HG03060 (cell line): ENCODE measurements around the gene PARVA.

ENCODE experiments used
- ATAC-seq: cut with Tn5 transposase; IDR thresholded peaks from one replicate; pipeline ENCODE4 v1.9.1; 2021; ENCODE audit warnings: low read depth, moderate number of reproducible peaks; ENCODE audit not compliant: unreplicated experiment

Gene PARVA

DNA sequence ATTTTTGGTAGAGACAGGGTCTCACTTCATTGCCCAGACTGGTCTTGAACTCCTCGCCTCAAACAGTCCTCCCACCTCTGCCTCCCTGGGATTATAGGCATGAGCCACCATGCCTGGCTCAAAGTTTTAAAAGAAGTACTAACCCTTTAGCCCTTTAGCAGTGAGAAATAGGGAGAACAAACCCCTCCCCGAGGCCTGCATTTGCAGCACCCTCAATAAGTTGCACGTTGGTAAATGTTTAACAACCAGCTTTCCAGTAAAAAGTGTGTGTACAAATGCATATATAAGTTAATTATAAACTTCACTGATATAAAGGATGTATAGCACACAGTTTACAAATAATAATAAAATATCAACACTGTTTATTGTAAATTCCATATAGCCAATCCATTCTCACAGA is 51.8 kb downstream of the PARVA start:
- no peak for ATAC-seq

DNA sequence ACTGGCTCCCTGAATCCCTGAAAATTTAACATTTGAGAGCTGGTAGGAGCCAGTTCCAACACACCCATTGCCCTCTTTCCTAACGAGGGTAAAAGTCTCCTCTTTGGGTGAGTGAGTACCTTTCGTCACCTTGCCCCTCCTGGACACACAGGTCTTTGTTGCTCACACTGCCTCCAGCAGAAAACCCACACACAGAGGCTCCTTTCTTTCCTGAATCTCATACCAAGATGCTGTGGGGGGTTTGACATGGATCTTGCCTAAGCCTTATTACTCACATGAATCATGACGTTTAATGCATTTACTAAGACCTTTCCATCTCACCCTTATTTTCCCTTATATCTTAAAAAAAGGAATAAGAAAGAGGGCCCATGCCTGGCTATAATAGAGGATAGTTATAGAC is 53.0 kb downstream of the PARVA start:
- ATAC-seq, result no peak

DNA sequence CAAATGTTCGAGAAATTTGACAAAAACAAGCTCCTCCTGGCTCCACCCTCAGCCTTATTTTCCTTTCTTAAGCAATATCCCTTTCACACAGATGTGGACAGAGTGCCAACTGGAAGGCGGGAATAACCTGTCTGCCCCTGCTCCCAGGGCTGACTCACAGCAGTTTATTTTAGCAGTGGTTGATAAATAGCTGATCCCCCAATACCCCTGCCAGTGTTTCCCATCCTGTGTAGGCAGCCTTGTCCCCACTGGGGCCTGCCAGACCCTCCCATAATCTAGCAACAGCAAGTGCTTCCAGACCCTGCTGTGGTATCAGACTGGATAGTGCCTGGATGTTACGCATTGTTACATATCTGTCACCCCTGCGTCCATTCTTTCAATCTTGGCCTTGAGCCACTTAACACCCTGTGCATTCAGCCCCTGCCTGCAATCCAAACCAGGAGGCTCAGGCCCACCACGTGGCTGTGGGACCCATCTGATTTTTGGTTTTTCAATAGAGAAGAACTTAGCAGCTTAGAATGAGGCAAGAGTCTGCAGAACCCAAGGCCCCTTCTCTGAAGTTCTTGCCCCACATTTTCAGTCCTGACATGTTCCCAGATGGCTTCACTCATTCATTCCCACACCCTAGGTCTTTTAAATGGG is 53.7 kb downstream of the PARVA start:
- ATAC-seq, result no peak

DNA sequence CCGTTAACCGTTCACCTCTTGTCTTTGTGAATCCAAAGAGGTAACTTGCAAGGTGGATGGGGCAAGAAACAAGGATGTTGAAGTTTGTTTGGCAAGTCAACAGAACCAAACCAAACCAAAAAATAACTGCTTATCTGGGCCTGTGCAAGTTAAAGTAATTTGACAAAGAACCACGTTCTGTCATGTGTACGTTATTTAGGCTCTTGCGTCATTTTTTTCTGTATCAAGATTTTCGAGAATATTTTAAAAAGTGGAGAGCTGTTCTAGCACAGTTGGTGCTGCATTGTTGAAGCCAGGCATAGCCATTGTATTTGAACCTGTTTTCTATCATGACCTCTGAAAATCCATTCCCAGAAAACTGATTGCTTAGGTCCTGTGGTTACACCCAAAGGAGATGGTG is 55.1 kb downstream of the PARVA start:
- no peak for ATAC-seq

DNA sequence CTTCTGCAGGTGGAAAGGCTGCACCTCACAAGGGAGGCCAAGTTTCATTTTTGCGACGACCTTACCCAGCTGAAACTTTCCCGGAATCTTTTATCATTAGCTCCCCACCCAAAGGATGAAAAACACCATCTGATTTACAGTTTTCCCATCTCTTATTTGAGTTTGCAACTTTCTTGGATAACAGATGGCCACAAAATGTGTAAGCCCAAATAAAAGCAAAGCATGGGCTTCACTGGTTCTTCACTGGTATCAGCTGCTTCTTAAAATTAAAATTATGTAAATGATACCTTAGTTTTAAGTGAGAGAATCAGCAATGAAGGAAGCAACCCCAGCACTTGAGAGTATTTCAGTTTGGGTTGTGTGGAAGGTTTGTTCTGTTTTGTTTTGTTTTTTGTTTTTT is 55.8 kb downstream of the PARVA start:
- ATAC-seq, result no peak

DNA sequence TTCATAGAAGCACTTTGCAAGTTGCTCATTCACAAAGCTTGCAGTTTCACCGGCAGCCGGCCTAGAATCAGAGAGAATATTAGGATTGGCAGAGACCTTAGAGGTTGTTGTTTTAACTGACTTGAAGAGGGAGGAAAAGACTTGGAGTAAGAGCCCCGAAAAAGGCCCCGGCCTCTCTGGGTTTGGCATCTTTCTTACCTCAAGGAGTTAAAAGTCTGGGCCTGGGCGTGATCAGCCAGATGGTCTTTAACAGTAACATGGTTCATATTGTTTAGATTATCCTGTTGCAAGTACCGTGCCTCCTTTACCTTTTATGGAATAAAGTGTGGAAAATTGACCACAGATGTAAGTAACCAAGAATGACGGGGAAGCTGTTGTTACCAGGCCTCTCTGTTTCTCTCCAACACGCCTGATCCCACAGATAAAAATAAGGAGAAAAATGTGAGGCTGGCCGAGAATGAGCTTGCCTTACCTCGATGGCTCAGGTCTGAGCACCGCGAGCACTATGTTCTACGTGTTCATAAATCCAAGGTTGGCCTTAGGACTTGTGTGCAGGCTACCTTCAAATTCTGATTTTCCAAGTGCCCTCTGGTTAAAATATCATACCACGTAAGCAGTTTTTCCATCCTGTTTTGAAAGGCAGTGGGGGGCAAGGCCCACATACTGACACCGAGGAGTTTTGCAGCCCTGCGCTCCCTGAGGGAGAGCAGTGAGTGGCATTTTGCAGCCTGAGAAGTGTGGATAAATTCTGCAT is 56.4 kb downstream of the PARVA start:
- ATAC-seq, result no peak

DNA sequence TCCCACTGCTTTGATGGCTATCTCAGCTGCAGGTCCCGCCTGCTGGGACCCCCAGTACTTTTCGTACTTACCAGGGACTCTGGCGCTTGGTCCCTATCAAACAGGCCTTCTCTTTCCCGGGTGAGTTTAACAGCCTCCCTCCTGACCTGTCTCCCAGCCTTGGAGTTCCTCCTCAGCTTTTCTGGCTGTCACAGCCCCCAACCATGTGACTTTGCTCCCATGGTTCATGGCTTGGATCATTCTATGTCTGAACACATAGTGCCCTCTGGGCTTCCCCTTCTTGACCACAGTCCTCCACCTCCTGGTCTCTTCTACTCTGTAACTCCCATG is 56.9 kb downstream of the PARVA start:
- ATAC-seq, result no peak

DNA sequence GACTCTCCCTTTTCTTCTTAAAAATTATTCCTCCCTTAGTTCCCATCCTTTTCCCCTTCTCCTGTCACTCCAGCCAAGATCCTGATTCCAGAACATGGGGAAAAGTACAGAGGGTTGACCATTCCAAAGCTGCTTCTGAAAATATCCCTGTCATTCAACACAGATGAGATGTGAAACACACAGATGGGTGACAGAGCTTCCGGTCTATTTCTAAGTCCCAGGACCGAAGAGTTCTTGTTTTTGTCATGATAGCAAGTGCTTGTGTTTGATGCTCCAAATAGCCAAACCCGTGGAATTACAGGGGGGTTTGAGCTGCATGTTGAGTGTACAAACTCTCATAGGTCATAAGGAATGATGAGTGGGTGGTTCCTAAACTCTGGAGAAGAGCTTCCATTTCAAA is 57.9 kb downstream of the PARVA start:
- ATAC-seq, result no peak

DNA sequence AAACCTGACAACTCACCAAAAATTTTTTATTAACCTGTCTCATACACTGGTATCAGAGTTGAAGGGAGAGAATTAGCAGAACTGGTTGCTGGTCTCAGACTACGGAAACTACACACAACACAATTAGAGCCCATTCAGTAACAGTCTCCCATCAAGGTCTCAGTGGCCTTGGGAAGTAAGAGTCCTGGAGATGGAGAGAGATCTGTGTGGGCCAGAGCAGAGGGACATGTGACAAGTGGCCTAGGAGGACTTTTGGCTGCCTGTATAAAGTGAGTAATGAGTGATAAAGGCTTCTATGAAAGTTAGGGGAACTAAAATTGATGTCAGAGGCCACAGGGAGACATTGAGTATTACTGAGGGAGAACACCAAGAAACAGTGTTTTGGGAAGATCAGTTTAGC is 58.9 kb downstream of the PARVA start:
- no peak for ATAC-seq

DNA sequence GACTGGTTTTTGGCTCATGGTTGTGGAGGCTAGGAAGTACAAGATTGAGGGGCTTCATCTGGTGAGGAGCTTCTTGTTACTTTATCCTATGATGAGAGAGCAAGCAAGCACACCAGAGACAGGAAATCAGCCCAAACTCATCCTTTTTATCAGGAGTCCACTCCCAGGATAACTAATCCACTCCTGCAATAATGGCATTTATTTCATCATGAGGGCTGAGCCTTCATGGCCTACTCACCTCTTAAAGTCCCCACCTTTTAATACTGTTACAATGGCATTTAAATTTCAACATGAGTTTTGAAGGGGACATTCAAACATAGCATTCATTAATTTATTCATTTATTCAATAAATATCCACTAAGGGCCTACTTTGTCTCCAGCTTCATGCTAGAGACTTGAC is 60.9 kb downstream of the PARVA start:
- no peak for ATAC-seq

DNA sequence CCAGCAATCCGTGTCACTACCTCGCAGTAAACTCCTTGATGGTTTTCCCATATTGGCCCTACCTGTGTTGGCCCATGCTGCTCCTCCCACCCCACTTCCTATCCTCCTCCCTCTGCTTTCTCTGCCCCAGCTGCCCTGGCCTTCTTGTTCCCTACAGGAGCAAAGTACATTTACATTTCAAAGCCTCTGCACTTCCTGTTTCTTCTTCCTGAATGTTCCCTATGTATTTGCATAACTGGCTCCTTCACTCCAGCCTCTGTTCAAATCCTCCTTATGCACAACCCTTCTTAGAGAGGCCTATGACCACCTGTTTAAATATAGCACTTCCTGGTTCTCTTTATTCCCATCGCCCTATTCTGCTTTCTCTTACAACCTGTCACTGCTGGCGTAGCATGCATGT is 62.2 kb downstream of the PARVA start:
- no peak for ATAC-seq

DNA sequence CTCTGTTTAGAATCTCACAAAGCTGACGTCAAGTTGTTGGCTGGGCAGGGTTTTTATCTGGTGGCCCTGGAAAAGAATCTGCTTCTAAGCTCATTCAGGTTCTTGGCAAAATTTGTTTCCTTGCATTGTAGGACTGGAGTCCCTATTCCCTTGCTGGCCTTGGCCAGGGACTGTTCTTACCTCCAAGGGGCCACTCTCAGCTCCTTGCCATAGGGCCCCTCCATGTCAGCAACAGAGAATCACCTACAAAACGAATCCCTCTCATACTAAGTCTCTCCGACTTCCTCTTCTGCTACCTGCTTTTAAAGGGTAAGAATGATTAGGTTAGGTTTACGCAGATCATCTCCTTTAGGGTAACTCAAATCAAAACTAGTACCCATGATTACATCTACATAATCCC is 63.2 kb downstream of the PARVA start:
- ATAC-seq, result no peak

DNA sequence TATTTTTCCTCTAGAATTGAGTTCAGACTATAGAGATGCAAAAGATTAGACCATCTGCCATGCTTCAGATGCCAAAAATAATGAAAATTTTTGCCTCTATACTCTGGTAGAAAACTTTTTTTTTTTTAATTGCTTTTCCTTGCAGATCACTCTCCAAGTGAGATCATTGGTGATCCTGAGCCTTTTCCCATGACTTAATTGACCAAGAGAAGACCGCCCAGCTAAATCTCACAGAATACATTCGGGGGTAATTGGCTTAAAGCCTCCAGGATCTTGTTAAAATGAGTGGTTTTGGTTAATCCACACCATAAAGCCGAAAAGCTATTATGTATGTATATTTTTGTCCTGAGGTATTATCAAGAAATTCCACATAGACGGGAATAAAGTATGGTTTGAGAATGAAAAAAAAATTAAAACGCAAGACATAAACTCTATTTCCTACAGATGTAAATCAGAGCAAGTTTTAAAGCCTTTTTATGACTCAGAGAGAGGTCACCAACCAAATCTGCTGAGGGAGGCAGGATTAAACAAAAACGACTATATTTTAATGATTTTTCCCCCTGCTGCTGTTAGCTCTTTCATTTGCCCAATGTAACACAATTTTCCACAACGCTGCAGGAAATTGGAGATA is 64.0 kb downstream of the PARVA start:
- no peak for ATAC-seq

DNA sequence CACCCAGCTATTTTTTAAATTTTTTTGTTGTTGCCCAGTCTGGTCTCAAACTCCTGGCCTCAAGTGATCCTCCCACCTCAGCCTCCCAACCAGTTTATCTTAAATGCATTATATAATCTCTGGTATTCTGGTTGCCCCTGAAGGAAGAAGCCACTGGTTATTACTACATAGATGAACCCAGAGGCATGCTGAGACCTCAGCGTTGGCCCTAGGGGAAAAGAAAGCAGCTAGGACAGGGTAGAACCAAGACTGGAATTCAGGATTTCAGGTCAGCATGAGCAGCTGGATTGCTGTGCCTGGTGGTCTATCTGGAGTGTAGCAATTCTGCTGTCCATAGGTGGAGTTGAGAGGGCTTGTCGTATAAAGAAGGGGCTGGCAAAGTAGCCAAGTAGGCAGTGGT is 67.2 kb downstream of the PARVA start:
- no peak for ATAC-seq

DNA sequence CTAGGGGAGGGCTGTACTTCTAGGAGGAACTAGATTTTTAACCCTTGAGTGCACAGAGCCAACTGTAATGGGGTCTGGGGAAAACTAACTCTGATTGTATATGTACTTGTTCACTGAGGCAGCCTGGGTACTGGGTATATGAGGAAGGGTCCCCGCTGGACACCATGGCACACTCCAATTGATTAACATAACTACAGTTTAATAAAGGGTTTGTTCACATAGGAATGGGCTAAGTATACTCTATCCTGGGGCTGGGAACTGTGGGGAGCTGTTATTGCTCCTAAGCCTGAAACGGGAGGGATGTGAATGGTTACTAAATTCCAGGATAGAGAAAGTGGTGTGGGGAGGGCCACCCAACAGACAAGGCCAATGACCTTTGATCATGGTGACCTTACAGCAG is 67.6 kb downstream of the PARVA start:
- ATAC-seq, result no peak

DNA sequence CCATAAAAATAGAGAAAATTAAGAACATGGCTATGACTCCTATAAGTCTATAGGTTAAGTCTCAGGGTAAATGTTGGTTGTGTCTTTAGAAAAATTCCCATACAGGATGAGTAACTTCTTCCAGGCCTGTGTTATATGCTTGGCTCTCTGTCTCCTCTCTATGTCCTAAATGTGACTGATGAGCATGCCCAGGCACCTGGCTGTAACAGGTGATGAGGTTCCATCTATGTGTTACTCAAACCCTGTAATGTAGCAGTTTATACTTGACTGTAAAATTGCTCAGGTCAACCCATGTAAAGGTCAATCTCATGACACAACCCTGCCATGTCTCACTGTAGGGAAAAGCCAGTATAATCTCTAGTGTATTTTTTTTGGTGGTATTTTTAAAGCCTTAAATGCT is 69.5 kb downstream of the PARVA start:
- ATAC-seq, result no peak

DNA sequence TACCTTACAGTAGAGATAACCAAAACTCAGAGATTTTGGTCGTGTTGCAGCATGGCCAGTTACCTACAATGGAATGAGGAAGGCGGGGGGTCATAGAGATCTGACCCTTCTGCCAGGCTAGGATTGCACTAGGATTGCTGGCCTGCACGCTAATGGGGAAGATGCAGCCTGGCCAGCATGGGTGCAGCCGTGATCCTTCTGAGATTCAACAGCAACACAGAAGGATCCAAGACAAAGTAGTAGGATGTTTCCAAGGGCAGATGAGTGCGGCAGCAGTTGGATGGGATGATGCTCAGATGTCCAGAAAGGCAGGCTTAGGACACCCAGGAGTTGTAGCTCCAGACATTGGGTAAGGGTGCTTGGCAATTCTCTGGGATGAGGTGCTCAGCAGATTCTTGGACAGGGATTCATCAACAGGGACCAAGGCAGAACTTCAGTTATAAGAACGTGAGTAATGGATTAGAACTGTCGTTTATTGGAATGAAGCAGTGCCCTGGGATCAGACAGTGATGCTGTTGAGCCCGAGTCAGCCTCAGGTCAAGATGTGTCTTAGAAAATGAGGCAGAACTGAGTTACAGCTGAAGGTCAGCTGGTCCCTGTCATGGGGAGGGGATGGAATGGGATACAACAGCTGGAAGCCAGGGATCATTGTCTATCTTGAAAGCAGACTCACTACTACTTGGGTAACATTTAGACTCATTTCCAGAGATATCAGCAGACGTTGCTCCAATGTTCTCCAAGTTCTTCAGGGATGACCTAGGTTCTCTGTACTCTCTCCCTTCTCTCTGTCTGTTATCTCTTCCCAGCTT is 71.0 kb downstream of the PARVA start:
- ATAC-seq, result no peak

DNA sequence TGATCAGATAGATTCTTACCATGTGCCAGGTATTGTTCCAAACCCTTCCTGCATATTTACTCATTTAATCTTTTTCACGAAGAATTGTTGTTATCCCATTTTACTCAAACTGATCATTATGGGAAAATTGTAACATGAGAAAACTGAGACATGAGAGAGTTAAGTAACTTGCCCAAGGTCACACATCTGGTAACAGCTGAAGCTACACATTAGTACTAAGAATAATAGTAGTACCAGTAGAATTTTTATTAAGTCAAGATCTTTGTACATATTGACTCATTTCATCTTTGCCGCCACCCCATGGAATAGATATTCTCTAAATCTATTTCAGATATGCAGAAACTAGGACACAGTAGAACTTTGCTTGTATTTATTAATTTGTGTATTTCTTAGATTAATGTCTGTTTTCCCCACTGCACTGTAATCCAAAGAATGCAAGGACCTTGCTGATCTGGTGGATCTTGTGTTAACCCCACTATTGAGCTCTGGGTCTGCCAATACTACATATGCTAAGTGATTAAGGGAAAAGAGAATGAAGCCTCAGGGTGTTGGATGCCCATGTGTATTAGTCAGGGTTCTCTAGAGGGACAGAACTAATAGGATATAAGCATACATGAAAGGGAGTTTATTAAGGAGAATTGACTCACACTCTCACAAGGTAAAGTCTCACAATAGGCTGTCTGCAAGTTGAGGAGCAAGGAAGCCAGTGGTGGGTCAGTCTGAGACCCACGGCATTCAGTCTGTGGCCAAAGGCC is 72.8 kb downstream of the PARVA start:
- no peak for ATAC-seq

DNA sequence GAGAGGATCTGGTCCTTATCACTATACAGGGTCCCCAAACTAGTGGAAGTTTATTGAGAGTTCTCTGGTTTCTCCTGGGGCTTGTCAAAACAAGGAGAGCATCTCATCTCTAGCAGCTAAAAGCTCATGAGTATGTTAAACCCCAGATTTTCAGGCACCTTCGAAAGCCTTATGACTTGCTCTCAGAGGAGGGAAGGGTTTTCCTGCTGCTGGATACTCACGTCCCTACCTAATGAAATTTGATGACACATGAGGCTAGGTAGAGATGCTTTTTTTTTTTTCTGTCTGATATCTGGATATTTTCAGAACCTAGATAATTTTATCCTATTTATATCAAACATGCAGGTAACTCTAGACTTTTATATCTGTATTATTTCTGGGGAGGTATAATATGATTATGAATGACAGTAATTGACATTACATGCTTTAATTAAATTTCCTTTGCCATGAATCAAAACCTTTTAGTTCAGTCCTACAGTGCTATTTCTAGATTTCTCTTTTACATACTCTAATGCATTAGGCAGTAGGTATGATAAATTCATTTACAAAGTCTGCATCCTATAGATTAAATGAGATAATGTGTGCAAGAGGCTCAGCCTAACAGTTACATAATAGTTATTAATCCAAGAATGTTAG is 73.9 kb downstream of the PARVA start:
- ATAC-seq, result no peak

DNA sequence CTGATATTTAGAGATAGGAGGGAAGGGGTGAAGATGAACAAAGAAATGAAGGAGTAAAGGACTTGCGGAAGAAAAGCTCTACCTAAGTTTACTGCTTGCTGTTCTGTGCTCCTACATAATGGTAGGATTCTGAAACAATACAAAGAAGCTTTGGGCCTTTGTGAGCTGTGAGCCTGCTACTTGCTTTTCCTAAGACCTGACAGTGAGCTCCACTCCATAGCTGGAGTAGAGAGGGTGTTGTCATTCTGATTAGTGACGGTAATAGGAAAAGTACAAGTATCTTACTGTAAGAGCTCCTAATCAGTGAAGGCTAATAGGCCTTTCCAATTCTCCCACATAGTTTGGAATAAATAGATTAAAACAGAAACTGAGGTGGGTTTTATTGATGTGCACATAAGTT is 75.9 kb downstream of the PARVA start:
- ATAC-seq, result no peak
